Endothelial cell of umbilical vein (primary cell): ENCODE results near the gene ANKEF1. TPM values are rescaled to one million over a fixed set of nuclear protein-coding genes. Genes with fewer than 3 reads are reported as not detected.
A peak's percentile ranks its signal among the peaks of the same experiment; 100 is the strongest.

ENCODE experiments used
- Bru-seq: library from RNA; stranded (reverse); fragments of 400-500 nt; gene quantifications from one replicate; lab custom pipeline; 2021; lab: Mats Ljungman, UMichigan
- BruChase-seq, 2 experiments: library from RNA; stranded (reverse); fragments of 400-500 nt; gene quantifications; one replicate each; lab custom pipeline; 2021; lab: Mats Ljungman, UMichigan
- BruUV-seq: library from RNA; stranded (reverse); fragments of 400-500 nt; replicated peaks from 2 replicates; lab custom pipeline; 2021; lab: Mats Ljungman, UMichigan
- CTCF ChIA-PET: fragments of 300-600, 350-600 bp; sonication (Branson Sonifier 250); formaldehyde crosslinking; loops from one replicate; lab custom pipeline; 2021; ENCODE audit warnings: antibody characterized with exemption, inconsistent platforms; lab: Charles Lee
- POLR2A ChIA-PET: fragments of 300-600, 350-600 bp; sonication (Branson Sonifier 250); formaldehyde crosslinking; loops from one replicate; lab custom pipeline; 2021; ENCODE audit warnings: antibody characterized with exemption, inconsistent platforms; lab: Charles Lee
- DNase-seq: peaks from one replicate; pipeline ENCODE4 v3.0.0-alpha.2; 2011; ENCODE audit warnings: low read depth, low spot score
- FAIRE-seq: peaks from 2 replicates; lab custom pipeline; 2011; peaks lifted over from hg19 to GRCh38; lab: Jason Lieb, UNC
- H2AFZ ChIP-seq: 2 replicates; pipeline ENCODE4 v1.6.0; 2012; ENCODE audit warnings: low read depth, low read length, control low read depth, inconsistent platforms
- H3K27ac ChIP-seq: 2 replicates; pipeline ENCODE4 v1.5.1; 2011; ENCODE audit warnings: low read depth, mild to moderate bottlenecking, control low read depth, low read length, moderate library complexity; ENCODE audit not compliant: insufficient read depth
- H3K27me3 ChIP-seq, 2 experiments: 2 replicates each; pipeline versions ENCODE4 v1.6.0 to v1.6.1; 2011; ENCODE audit warnings: low read length in 2 of 2, mixed read lengths in 1 of 2; ENCODE audit not compliant: control insufficient read depth in 2 of 2, insufficient read depth in 2 of 2
- H3K36me3 ChIP-seq, 2 experiments: 2 replicates in 1 of 2; 3 replicates in 1 of 2; pipeline ENCODE4 v1.5.1; 2011; ENCODE audit warnings: low read length in 2 of 2, mild to moderate bottlenecking in 1 of 2, moderate library complexity in 1 of 2; ENCODE audit not compliant: control insufficient read depth in 2 of 2, insufficient read depth in 2 of 2; ENCODE audit errors: extremely low read depth in 1 of 2
- H3K4me1 ChIP-seq: 3 replicates; pipeline ENCODE4 v1.5.1; 2011; ENCODE audit warnings: mild to moderate bottlenecking, low read length; ENCODE audit not compliant: control insufficient read depth, insufficient read depth; ENCODE audit errors: extremely low read depth
- H3K4me2 ChIP-seq: 2 replicates; pipeline ENCODE4 v1.6.1; 2011; ENCODE audit warnings: low read length, control low read depth, mixed read lengths; ENCODE audit not compliant: insufficient read depth
- H3K4me3 ChIP-seq, 3 experiments: fragments of 200-600 bp in 1 of 3; sonication (generic), shearing (Covaris generic) in 1 of 3; replicated peaks in 1 of 3; 2 replicates each; pipeline ENCODE4 v1.5.1; 2011 to 2016; ENCODE audit warnings: control low read depth in 3 of 3, low read length in 3 of 3, mild to moderate bottlenecking in 2 of 3, inconsistent platforms in 1 of 3, low read depth in 1 of 3, moderate library complexity in 1 of 3; ENCODE audit not compliant: insufficient read depth in 1 of 3
- H3K79me2 ChIP-seq: 2 replicates; pipeline ENCODE4 v1.6.0; 2012; ENCODE audit warnings: low read length, inconsistent platforms; ENCODE audit not compliant: control insufficient read depth, insufficient read depth
- H3K9ac ChIP-seq: replicated peaks from 2 replicates; pipeline ENCODE3; 2011; ENCODE audit warnings: low read length, control low read depth; ENCODE audit not compliant: insufficient read depth; ENCODE audit errors: extremely low read depth
- H3K9me1 ChIP-seq: replicated peaks from 3 replicates; pipeline ENCODE4 v1.6.0; 2011; ENCODE audit warnings: mild to moderate bottlenecking, low read length; ENCODE audit not compliant: control insufficient read depth, insufficient read depth; ENCODE audit errors: extremely low read depth
- H3K9me3 ChIP-seq: replicated peaks from 2 replicates; pipeline ENCODE4 v1.5.1; 2012; ENCODE audit warnings: low read length, inconsistent platforms; ENCODE audit not compliant: control insufficient read depth, insufficient read depth
- H4K20me1 ChIP-seq: replicated peaks from 2 replicates; pipeline ENCODE3; 2011; ENCODE audit warnings: mild to moderate bottlenecking, low read length; ENCODE audit not compliant: control insufficient read depth, insufficient read depth; ENCODE audit errors: extremely low read depth
- EZH2 ChIP-seq: IDR thresholded peaks from 2 replicates; pipeline ENCODE4 v1.6.1; 2012; ENCODE audit warnings: borderline replicate concordance, low read depth, mild to moderate bottlenecking, moderate library complexity, low read length, inconsistent platforms; ENCODE audit not compliant: severe bottlenecking
- FOS ChIP-seq: IDR thresholded peaks from 2 replicates; pipeline ENCODE4 v1.6.1; 2011; ENCODE audit warnings: mild to moderate bottlenecking, low read length, moderate library complexity, borderline replicate concordance; ENCODE audit not compliant: insufficient read depth
- GATA2 ChIP-seq: IDR thresholded peaks from 2 replicates; pipeline ENCODE4 v1.7.0; 2011; ENCODE audit warnings: low read depth, mild to moderate bottlenecking, moderate library complexity, mixed read lengths, low read length; ENCODE audit not compliant: insufficient read length, insufficient read depth
- MAX ChIP-seq: IDR thresholded peaks from 2 replicates; pipeline ENCODE4 v1.6.1; 2011; ENCODE audit not compliant: insufficient read depth, insufficient read length
- MYC ChIP-seq: IDR thresholded peaks from one replicate; pipeline ENCODE4 v1.6.1; 2011; ENCODE audit warnings: mild to moderate bottlenecking, low read depth, low read length
- POLR2AphosphoS5 ChIP-seq: IDR thresholded peaks from 2 replicates; pipeline ENCODE4 v1.6.1; 2012; ENCODE audit warnings: low read depth, mild to moderate bottlenecking, control low read depth, low read length, moderate library complexity; ENCODE audit not compliant: insufficient read depth
- dilution Hi-C: fragments of 300-500 bp; cut with MboI; formaldehyde crosslinking; loops from one replicate; pipeline ENCODE4 v1.15.0; 2019; ENCODE audit warnings: low sequenced_read_pairs; ENCODE audit not compliant: extremely low pct_ligation_motif_present
- intact Hi-C: fragments of 100-400 bp; cut with micrococcal nuclease; formaldehyde crosslinking; loops from one replicate; pipeline ENCODE4 v1.10.0; 2022
- long read RNA-seq: library from polyadenylated mRNA; stranded (forward); transcript quantifications from one replicate; pipeline ENCODE4 v2.0.0, GENCODE V29; 2021
- polyA minus RNA-seq, 3 experiments: library from RNA; depleted of rRNA, polyadenylated mRNA; stranded (reverse); fragments of >200 nt; gene quantifications; 1 replicate in 1 of 3; 2 replicates in 2 of 3; pipeline ENCODE4 v1.2.3, GENCODE V29; 2011
- polyA plus RNA-seq, 4 experiments: library from polyadenylated mRNA; depleted of rRNA in 3 of 4; stranded (reverse) in 3 of 4; unstranded in 1 of 4; fragments of >200 nt; gene quantifications; 2 replicates each; pipeline versions ENCODE4 v1.2.1 to v1.2.3, GENCODE V29; 2011 to 2012; ENCODE audit warnings: missing spikeins in 1 of 4
- total RNA-seq: library from RNA; stranded (reverse); gene quantifications from 2 replicates; pipeline ENCODE4 v1.2.3, GENCODE V29; 2021
- TF ChIP-seq, protein P1 (sequence below), 2 donors: IDR thresholded peaks; 1 replicate in 1 of 2; 2 replicates in 1 of 2; pipeline ENCODE4 v1.5.1; 2011; ENCODE audit warnings: low read length in 2 of 2, mild to moderate bottlenecking in 2 of 2, moderate library complexity in 2 of 2, control low read depth in 1 of 2, inconsistent platforms in 1 of 2, low read depth in 1 of 2; ENCODE audit not compliant: insufficient read depth in 1 of 2; ENCODE audit errors: extremely low read depth in 1 of 2

Gene ANKEF1
- total RNA-seq: 1.8 and 2.4 TPM in 2 replicates
- polyA plus RNA-seq: 0.58 and 0.65 TPM in 2 replicates
- 0.83 and 1.0 TPM in 2 replicates for polyA plus RNA-seq (2011; cell fraction: cytosol; rRNA removed)
- polyA plus RNA-seq (2011; cell fraction: nucleus; rRNA removed): 0.66 and 0.69 TPM in 2 replicates
- polyA plus RNA-seq (2012): 2.1 TPM in 2 replicates
- 1.1 and 1.6 TPM in 2 replicates for polyA minus RNA-seq
- 5.6 TPM for polyA minus RNA-seq (2011; cell fraction: cytosol; rRNA and poly(A)+ RNA removed)
- 0.67 and 0.72 TPM in 2 replicates for polyA minus RNA-seq (2011; cell fraction: nucleus; rRNA and poly(A)+ RNA removed)
- percentile 39 among the genes with signal in this experiment for Bru-seq, nascent RNA
- percentile 39 among the genes with signal in this experiment for BruChase-seq, experiment 1, labeled RNA remaining after a 6-hour chase
- percentile 37 among the genes with signal in this experiment for BruChase-seq, experiment 2, labeled RNA remaining after a 2-hour chase
- long read RNA-seq, full-length matches to known transcripts: 4 of 11 reads
- long read RNA-seq, partial matches to known transcripts: 7 of 11 reads
- long read RNA-seq, other reads (novel, unspliced or antisense): 0 of 11 reads

DNA sequence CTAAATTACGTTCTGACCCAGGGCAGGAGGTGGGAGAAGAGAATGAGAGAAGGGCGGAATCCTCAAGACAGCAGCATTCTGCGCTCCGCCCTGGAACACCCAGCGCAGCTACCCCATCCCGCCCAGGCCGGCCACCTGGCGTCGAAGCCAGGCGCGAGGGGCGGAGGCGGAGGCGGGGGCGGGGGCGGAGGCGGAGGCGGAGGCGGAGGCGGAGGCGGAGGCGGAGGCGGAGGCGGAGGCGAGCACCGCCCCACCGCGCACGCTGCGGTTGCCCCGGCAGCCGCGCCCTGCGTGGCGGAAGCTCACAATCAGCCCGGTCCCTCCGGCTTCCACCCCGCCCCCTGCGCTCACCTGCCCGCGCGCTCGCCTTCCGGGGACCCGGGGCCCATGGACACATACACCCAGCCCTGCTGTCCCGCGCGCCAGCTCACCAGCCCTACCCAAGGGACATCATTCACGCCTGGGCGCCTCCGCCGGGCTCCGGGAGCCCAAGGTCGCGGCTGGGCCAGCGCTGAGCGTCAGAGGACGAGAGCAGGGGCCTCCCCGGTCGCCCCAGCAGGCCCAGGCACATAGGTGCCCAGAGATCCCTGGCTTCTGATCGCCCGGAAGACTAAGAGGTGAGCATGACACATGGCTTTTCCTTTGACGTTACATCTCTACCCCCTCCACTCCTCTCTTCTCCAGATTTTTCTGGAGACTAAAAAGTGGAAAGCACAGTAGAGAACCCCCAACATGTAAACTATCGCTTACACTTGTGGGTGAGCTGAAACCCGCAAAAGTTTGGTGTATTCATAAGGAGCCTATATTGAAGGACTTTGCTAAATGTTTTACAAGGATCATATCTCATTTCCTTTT lies at the start of gene ANKEF1:
TSS of gene ANKEF1 (plus strand) at position 271 of the 855 bp plus-strand sequence. CDS start 3,315 bp downstream, outside the sequence.
- peak within 1 kb of the TSS; percentile 58 for H3K27ac ChIP-seq
- peaks cover 5% of the 10 kb centered on the region for H3K4me1 ChIP-seq
- intact Hi-C loops (loop anchor here (1.0 to 5.0 kb wide), 2 partner anchors 41 to 392 kb away; no protein-coding TSS in a partner anchor), dilution Hi-C loops (no loop called here)
- H3K27me3 ChIP-seq: peaks cover 0 to 2% of the 10 kb centered on the region in 2 experiments
- no peaks in the 10 kb centered on the region for H3K9me1 ChIP-seq
- H3K4me2 ChIP-seq: peak within 1 kb of the TSS; percentile 66
- BruUV-seq: TSS peak; percentile 63
- peak; percentile 64 for DNase-seq
- peak within 1 kb of the TSS; percentile 92 for H2AFZ ChIP-seq
- TF ChIP-seq FOS (no peak), MYC (no peak), MAX (peak; percentile 20), GATA2 (no peak), EZH2 (no peak), POLR2AphosphoS5 (no peak)
- TF ChIP-seq, protein P1, sequence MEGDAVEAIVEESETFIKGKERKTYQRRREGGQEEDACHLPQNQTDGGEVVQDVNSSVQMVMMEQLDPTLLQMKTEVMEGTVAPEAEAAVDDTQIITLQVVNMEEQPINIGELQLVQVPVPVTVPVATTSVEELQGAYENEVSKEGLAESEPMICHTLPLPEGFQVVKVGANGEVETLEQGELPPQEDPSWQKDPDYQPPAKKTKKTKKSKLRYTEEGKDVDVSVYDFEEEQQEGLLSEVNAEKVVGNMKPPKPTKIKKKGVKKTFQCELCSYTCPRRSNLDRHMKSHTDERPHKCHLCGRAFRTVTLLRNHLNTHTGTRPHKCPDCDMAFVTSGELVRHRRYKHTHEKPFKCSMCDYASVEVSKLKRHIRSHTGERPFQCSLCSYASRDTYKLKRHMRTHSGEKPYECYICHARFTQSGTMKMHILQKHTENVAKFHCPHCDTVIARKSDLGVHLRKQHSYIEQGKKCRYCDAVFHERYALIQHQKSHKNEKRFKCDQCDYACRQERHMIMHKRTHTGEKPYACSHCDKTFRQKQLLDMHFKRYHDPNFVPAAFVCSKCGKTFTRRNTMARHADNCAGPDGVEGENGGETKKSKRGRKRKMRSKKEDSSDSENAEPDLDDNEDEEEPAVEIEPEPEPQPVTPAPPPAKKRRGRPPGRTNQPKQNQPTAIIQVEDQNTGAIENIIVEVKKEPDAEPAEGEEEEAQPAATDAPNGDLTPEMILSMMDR (IDR thresholded peaks at IDR 0.05; ENCODE audit: extremely low read depth in 1 of 2, insufficient read depth in 1 of 2, low read depth in 1 of 2, low read length in 2 of 2): no peak
- peak; percentile 56 for FAIRE-seq
- no peaks in the 10 kb centered on the region for H3K9me3 ChIP-seq
- peak within 1 kb of the TSS; percentile 71 for H3K9ac ChIP-seq
- ChIA-PET POLR2A (no interaction called here), CTCF (interaction anchor here (0.9 to 2.3 kb wide), 7 partner anchors 9 to 627 kb away, joined by 3 to 10 read pairs (median 4); no protein-coding TSS in a partner anchor)
- H4K20me1 ChIP-seq: no peaks in the 10 kb centered on the region
- no peaks in the 10 kb centered on the region for H3K36me3 ChIP-seq
- H3K79me2 ChIP-seq: no peaks in the 10 kb centered on the region
- peak within 1 kb of the TSS; percentile 48 to 88 (median 60) for H3K4me3 ChIP-seq
